NCI-H748 (cell line): Measurements from ENCODE around the gene CAB39L.

Source experiments
- DNase-seq: peaks from one replicate; lab custom pipeline; 2025; ENCODE audit not compliant: unreplicated experiment; lab: John Stamatoyannopoulos, UW

The CAB39L gene

DNA sequence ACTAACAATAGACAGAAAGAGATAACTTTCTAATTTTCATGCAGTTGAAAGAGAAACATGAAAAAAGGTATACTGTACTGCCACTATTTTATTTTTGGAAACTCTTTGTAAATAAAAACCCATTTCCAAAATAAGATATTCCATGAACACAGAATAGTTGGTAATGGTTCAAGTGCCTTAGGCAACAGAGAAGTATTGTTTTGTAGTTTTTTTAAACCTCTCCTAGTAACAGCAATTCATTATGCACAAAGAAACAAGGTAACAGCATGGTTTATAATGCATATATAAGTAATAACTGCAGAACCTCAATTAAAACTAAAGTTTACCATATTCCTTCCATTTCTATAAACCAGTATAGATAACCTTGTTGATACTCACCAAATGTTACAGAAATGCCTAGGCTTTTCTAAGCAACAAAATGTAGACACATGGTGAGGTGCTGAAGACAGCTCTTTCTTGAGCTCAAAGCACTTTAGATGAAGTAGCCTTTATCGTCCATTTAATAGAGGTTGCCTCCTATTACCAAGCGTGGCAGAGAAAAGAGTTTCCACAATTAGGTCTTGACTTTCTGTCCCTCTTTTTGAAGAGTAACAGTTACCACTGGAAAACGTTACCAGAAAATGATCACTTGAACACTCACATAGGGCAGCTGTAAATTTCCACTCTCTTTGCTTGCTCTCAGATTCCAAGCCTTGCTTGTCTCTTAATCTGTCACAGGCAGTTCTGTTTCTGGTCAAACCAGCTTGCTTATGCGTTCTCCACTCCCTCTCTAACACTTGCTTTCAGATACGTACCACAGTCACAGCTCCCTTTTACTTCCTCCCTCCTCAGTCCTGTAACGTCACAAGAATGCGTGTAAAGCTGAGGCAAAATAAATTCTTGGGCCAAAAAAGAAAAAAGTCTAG lies 42.9 kb downstream of the CAB39L start:
- DNase-seq = peak; percentile 8

DNA sequence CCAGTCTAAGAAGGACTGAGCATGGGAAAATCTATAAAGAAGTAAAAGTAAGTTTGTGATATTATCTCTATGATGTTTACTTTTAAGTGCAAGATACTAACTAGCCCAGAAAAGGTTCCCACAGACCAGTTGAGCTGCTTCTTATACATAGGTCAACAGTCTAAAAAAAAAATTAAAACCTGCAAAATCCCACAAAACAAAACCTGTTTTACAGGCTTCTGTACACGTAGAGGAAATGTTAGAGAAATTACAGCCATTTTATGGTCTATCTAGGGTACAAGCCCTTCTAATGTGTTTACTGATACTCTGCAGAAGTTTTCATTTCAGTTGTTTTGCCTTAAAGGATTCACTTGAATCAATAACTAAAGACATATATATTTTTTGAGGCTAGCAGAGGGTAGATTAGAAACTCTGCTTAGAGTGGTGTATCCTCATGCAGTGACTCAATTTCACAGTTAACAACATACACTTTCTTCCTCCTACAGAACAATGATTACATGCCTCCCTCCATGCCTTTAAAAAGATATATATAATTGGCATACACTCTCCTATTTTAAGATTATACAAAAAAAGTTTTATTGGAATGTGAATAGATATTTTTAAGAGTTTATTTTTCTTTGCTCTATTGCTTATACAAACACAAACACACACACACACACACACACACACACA lies 43.9 kb downstream of the CAB39L start:
- no peak for DNase-seq

DNA sequence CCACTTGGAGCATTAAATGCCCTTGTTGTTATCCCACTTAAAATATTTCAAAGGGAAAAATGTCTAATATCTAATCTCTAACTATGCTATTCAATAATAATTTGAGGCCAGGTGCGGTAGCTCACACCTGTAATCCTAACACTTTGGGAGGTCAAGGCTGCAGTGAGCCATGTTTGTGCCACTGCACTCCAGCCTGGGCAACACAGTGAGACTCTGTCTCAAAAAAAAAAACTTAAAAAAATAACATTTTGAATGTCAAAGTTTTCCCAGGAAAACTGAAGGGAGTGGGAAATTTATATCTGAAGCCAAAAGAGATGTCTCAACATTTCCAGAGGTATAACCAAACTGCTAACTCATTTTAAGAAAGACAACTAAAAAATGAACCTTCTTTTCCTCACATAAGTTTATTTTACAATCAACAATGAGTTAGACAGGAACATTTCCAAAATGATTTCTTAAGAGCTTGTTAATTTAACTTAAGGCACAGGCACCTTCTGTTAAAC lies 47.9 kb downstream of the CAB39L start:
- DNase-seq = no peak

DNA sequence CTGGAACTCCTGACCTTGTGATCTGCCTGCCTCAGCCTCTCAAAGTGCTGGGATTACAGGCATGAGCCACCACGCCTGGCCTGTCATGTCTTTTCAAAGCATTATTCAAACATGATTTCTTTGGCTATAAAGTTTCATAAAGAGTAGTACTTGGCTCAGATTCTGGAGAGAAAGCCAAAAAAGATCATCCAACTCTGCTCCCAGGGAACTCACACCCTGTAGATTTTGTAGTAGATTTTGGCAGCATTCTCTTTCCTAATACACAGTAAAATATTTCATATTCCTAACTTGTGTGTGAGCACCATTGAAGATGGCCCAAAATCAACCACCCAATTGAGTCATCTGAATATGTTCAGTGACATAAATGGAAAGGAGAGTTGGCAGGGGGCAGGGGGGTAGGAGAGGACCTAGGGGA lies 48.4 kb downstream of the CAB39L start:
- no peak for DNase-seq

DNA sequence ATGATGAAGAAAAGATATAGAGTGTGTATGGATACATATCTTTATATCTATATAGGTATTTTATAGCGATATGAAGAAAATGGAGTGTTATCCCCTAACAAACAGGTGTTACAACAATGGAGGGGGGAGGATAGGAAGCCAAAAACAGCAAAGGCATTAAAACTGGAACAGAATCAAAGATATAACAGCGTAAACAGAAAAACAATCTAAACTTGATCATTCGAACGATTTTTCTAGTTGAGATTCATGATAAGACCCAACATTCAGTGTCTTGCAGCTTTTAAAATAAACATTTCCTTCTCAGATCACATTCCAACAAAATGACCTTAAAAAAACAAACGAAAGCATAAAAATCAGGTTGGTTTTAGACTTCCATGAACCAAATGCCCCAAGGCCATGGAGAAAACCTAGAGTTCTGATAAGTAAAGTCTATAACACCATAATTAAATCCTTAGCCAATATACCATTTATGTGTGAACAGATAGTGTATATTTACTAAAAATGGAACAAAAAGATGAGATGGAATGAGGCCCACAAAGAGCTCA lies 55.7 kb downstream of the CAB39L start:
- no peak for DNase-seq

DNA sequence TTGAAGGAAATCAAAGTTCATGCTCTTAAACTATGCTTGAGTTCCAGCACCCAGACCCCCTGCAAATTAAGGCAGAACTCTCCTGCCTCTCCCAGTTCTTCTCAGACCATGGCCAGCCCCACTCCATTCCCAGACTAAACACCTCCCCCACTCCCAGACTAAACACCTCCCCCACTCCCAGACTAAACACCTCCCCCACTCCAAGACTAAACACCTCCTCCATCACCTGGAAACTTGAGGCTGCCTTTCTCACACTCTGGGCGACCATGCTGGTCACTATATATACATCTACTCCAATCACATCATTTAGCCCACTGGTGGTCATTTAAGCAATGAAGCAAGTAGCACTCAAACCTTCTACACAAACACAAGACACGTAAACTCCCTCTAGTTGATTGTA lies 57.2 kb downstream of the CAB39L start:
- DNase-seq = no peak

DNA sequence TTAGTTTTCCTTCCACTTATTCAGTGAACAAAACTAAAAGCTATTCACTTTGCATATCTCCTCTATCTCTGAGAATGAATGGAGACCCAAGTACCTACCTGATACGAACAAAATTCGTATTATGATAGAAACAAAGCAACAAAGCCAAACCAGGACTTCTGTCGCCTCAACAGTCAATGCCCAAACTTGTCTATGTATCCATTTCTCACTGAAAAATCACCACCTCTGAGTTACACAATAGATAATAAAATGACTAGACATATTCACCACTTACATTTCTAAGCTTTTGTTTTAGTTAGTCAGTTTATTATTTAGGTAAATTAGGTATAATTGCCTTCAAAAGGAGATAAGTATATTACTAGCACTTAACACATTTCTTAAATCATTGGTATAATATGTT lies 67.7 kb downstream of the CAB39L start:
- DNase-seq = no peak

DNA sequence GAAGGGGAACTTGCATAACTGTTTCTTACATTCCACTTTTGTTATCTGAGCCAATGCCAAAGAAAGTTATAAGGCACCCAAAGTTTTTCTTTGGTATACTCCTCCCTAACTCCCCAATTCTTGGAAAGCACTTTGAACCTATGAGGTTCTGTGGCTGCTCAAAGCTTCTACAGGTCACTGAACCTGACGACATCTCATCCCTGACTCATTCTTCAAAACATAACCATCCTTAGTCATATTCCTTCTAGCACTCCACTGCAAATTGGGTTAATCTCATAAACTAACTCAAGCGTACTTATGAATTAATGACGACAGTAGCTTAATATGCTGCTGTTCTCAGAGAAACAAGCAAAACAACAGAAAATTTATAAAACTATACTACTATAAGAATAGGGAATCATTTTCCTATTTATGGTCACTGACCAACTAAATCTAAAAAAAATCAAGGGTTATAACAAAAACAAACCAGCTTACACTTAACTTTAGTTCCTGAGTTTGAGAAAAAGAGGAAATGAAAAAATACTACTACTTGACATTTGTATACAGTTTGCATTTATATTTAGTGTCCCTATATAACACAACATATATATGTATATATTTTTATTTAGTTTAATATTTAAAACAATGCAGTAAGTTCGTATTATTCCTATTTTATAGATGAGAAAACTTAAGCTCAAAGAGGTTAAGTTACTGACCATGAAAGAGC lies 69.1 kb downstream of the CAB39L start:
- DNase-seq = no peak

DNA sequence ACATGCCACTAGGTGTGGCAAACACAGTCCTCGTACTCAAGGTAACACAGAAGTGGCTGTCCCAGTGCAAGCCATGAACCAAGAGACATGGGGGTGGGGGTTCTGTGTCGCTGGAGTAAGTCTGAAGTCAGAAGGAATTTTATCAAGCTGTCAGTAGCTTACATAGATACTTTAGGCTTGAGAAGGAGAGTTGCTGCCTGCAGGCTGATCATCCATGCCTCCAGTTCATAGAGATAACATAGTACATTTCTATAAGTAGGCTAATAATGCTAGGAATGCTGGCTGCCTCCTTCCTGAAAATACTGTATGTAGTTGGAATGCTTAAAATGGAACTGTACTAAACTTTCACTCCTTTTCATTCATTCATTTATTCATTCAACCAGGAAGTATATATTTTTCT lies 70.1 kb downstream of the CAB39L start:
- DNase-seq = no peak

DNA sequence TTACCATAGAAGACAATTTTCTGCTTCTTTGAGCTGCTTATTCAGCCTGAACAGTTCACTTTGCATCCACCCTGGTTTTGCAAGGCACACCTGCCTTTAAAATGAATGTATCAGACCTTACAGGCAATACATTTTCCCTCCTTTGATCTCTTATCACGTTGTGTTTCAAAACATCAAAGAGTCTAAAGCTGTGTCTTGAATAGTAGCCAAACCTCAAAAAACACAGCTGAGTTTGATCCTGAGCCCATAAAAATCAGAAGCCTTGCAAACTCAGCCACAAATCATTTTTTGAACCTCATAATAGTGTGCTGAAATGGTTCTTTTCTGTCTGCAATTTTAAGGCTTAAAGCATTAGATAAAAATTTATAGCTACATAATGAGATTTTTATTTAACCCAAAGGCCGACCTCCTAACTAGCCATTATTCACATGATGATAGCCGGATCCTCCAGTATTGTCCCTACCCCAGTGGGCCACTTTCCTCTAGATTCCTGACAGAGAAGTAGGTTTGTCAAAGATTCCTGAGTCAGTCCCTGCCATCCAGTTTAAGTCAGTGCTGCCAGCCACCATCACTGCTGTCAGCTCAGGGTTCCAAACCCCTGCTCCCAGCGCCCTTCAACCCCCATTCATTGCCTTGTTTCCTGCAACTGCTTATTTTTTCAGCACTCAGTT lies 71.8 kb downstream of the CAB39L start:
- DNase-seq = no peak

DNA sequence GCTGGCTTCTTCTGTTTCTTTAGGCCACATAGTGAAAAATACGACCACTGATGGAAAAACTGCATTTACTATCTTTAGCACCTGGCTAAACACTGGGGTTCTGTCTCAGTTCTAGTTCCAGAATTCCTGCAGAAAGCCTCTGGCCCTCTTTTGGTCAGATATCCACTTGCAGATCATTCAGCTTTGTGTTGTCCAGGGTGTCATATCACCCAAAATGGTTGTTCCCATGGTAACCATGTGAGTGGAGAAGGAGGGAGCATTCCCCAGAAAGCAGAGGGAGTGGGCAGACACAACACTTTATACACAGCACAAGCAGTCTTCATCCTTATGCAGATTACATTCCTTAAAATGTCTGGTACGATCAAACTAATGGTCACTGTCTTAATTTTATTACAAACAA lies 73.5 kb downstream of the CAB39L start:
- peak; percentile 41 for DNase-seq

DNA sequence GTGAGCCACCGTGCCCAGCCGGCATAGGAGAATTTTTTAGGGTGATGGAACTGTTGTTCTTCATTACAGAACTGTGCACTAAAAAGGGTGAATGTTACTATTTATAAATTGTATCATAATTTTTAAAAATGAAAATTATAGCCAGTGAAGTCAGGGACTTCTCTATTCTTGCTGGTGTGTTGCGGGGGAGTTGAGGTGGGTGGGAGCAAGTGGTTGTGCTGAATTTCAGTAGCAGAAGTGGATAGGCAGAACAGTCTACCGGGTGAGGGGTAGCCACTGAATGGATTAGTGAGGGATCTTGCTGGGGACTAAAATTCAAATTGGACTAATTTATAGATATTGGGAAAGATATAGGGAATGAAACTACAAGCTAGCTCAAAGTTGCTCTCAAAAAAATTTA lies 74.0 kb downstream of the CAB39L start:
- DNase-seq = no peak

DNA sequence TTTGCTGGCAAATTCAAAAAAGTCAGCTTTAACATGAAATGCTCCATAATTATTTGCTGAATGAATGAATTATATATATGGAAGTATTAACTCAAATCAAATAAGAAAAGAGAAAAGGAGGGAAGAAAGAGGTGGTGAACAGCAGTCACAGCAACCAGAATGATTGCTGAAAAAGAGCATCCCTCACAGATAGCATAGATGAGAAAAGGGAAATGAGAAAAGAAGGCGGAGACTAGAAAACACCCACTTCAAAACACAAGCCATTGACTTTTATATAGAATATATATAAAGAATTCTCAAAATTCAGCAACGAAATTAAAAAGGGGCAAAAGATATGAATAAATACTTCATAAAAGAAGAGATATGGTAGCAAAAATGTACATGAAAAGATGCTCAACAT lies 75.2 kb downstream of the CAB39L start:
- no peak for DNase-seq

DNA sequence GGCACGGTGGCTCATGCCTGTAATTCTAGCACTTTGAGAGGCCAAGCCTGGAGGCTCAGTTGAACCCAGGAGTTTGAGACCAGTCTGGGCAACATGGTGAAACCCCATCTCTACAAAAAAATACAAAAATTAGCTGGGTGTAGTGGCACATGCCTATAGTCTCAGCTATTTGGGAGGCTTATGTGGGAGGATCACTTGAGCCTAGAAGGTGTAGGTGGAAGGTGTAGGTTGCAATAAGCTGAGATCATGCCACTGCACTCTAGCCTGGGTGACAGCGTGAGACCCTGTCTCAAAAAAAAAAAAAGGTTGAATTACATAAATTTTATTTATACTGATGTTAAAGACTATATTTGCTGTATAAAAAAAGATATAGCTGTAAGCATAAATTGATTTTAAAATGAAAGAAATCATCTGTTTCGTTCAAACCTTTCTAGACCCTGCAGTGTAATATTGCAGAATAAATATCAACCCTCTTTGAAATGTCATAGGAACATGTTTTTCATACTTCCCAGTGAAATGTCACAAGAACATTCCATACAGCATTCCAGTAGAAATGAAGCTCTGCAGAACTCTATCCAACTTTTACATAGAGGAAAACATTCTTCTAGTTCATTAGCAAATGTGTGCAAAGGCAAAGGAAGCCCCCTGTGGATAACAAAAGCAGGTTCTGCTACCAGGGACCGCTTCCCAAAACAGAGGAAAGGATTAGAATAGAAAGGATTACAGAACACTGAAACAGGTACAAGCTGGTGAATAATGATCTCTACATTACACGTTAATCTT lies 76.0 kb downstream of the CAB39L start:
- no peak for DNase-seq

DNA sequence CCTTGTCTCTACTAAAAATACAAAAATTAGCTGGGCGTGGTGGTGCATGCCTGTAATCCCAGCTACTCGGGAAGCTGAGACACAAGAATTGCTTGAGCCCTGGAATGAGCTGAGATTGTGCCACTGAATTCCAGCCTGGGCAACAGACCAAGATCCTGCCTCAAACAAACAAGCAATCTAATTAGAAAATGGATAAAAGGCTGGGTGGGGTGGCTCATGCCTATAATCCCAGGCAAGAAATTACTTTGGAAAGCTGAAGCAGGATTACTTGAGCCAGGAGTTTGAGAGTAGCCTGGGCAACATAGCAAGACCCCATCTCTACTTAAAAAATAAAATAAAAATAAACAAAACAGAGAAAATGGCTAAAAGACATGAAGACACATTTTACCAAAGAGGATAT lies 77.0 kb downstream of the CAB39L start:
- no peak for DNase-seq

DNA sequence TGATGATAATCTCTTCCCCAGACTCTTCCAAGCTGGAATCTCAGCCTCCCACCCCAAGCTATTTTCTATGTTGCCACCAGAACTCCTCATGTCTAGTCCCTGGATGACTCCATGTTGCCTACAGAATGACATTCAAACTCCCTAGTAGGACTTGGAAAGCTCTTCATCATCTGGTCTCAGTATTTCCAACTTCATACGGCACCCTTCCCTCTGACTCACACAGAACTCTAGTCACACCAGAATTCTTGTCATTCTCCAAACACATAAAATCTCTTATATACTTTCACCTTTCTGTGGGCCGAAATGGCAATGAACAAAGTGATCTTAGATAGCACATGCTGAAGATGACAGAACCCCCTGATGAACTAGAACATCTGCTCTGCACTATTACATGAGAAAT lies 86.2 kb downstream of the CAB39L start:
- DNase-seq = no peak

DNA sequence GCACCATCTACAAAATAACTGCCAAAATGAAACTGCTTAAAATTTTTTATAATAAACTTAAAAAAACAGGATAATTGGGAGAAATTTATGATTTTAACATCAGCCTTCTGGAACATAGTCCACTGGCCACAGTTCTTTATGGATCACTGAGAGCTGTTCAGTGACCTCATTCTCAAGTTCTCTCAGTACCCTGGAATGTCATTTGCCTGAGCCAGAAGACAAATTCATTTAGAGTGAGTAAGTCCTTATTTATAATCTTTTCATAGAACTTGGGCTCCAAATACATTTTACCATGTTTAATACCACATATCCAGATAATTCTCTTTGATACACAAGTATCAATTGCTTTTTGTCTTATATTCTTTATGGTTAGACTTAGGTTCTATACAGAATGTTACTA lies 87.6 kb downstream of the CAB39L start:
- DNase-seq = no peak

DNA sequence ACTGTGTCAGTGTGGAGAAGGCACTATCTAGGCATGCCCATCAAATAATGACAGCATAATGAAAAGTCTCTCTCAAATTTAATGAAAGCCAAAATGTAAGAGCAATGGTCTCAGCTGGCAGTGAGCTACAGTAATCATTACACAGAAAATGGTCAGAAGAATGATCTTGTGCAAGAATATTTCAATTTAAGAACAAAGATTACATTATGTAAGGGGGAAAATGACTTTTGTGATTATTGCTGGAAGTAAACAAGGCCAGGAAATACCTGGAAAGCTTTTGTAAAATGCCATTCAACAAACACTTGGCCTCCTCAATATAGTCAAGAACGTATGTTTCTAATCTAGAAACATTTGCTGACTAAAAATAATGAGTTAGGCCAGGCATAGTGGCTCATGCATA lies 89.1 kb downstream of the CAB39L start:
- DNase-seq = no peak

DNA sequence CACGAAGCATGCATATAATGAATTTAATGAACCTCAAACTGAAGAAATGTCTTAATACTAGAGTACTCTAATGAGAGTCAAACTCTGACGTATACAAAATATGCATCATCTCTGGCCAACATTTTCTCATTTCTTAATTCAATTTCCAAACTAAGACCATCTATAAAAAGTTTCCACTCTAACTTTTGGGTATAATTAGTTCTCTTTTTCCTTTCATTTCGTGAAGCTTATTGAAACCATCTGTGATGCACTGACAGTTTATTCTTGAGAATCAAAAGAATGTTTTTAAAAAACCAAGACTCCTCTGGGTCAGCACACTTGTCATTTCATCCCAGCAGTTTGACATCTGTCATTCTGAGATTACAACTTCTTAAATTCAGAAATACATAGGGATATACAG lies 90.0 kb downstream of the CAB39L start:
- DNase-seq = no peak

DNA sequence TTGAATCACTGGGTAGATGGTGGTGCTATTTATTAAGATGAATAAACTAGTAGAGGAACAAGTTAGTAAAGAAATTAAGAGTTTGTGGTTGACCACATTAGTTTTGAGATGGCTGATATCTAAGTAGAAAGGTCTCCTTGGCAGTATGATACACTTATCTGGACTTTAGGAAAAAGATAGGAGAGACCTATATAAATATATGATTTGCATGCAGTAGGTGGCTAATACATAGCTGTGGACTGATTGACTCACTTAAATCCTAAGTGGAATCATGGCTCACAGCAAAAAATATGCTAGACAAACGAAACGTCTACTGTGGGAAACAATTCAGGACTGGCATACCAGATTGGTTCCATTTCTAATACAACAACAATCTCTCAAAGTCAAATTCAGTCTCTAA lies 92.0 kb downstream of the CAB39L start:
- DNase-seq = no peak
